DOHH2 (cell line): Measurements from ENCODE around the gene SRGAP1.

Experiments used
- H3F3A ChIP-seq: fragments of 200-600 bp; sonication (generic), shearing (Covaris generic); 2 replicates; pipeline ENCODE4 v1.6.0; 2016; ENCODE audit warnings: antibody characterized with exemption, mild to moderate bottlenecking; ENCODE audit not compliant: control insufficient read depth, insufficient read depth
- H3K27ac ChIP-seq: fragments of 200-600 bp; sonication (generic); 2 replicates; pipeline ENCODE4 v1.5.1; 2014; ENCODE audit warnings: low read depth, mild to moderate bottlenecking, low read length, moderate library complexity
- H3K27me3 ChIP-seq: fragments of 200-600 bp; sonication (generic); 2 replicates; pipeline ENCODE4 v1.6.1; 2014; ENCODE audit warnings: mild to moderate bottlenecking, low read length, mixed read lengths; ENCODE audit not compliant: control insufficient read depth
- H3K36me3 ChIP-seq: fragments of 200-600 bp; sonication (generic); 2 replicates; pipeline ENCODE4 v1.6.1; 2014; ENCODE audit warnings: mild to moderate bottlenecking, low read length, moderate library complexity, mixed read lengths; ENCODE audit not compliant: control insufficient read depth
- H3K4me1 ChIP-seq: fragments of 200-600 bp; sonication (generic); 2 replicates; pipeline ENCODE4 v1.6.1; 2014; ENCODE audit warnings: mild to moderate bottlenecking, low read length, mixed read lengths; ENCODE audit not compliant: control insufficient read depth
- H3K4me2 ChIP-seq: fragments of 200-600 bp; sonication (generic); 2 replicates; pipeline ENCODE4 v1.6.0; 2014; ENCODE audit warnings: mild to moderate bottlenecking, low read length, moderate library complexity
- H3K4me3 ChIP-seq: fragments of 200-600 bp; sonication (generic); 2 replicates; pipeline ENCODE4 v1.5.1; 2014; ENCODE audit warnings: mild to moderate bottlenecking, low read length, mixed read lengths
- H3K79me2 ChIP-seq: fragments of 200-600 bp; sonication (generic); 2 replicates; pipeline ENCODE4 v1.6.1; 2014; ENCODE audit warnings: mild to moderate bottlenecking, low read length, mixed read lengths; ENCODE audit not compliant: control insufficient read depth
- H3K9me2 ChIP-seq: fragments of 200-600 bp; sonication (generic); replicated peaks from 2 replicates; pipeline ENCODE4 v1.6.1; 2014; ENCODE audit warnings: mild to moderate bottlenecking, low read length, mixed read lengths; ENCODE audit not compliant: control insufficient read depth
- H3K9me3 ChIP-seq: fragments of 200-600 bp; sonication (generic); 2 replicates; pipeline ENCODE4 v1.6.1; 2014; ENCODE audit warnings: antibody characterized with exemption, low read length, mixed read lengths; ENCODE audit not compliant: control insufficient read depth, insufficient read depth
- H4K20me1 ChIP-seq: fragments of 200-600 bp; sonication (generic); 2 replicates; pipeline ENCODE4 v1.6.0; 2014; ENCODE audit warnings: low read depth, mild to moderate bottlenecking, antibody characterized with exemption, low read length, moderate library complexity; ENCODE audit not compliant: control insufficient read depth, insufficient read depth
- CTCF ChIP-seq: fragments of 200-600 bp; sonication (generic); IDR thresholded peaks from one replicate; pipeline ENCODE4 v1.5.1; 2014; ENCODE audit warnings: antibody characterized with exemption, mild to moderate bottlenecking, low read depth, low read length; ENCODE audit not compliant: poor library complexity, severe bottlenecking
- EZH2phosphoT487 ChIP-seq: fragments of 200-600 bp; sonication (generic); IDR thresholded peaks from 2 replicates; pipeline ENCODE4 v1.6.1; 2017; ENCODE audit warnings: borderline replicate concordance, mild to moderate bottlenecking, antibody characterized with exemption, low read length, moderate library complexity, mixed read lengths

Gene SRGAP1

GRCh38 chr12:63952995-63953394 is 108.5 kb downstream of the SRGAP1 start:
- Histone ChIP-seq H3K36me3 (no peaks in the 10 kb centered on the region), H3K4me1 (peaks cover 3% of the 10 kb centered on the region), H3K9me3 (no peaks in the 10 kb centered on the region), H3K79me2 (no peaks in the 10 kb centered on the region), H4K20me1 (no peaks in the 10 kb centered on the region), H3K27me3 (no peaks in the 10 kb centered on the region), H3K9me2 (no peaks in the 10 kb centered on the region), H3K27ac (no peak overlapping the region), H3K4me2 (no peak overlapping the region), H3K4me3 (no peak overlapping the region), H3F3A (no peaks in the 10 kb centered on the region)
- TF ChIP-seq CTCF (no peak), EZH2phosphoT487 (no peak)

- TF ChIP-seq CTCF (no peak), EZH2phosphoT487 (no peak)
- H3K4me1 ChIP-seq = peaks cover 3% of the 10 kb centered on the region
- no peak overlapping the region for H3K4me2 ChIP-seq
- H3K36me3 ChIP-seq = no peaks in the 10 kb centered on the region
- H3K79me2 ChIP-seq = no peaks in the 10 kb centered on the region
- no peaks in the 10 kb centered on the region for H4K20me1 ChIP-seq
- H3F3A ChIP-seq = no peaks in the 10 kb centered on the region
- no peak overlapping the region for H3K27ac ChIP-seq
- no peaks in the 10 kb centered on the region for H3K27me3 ChIP-seq
- no peak overlapping the region for H3K4me3 ChIP-seq
- no peaks in the 10 kb centered on the region for H3K9me2 ChIP-seq
- H3K9me3 ChIP-seq = no peaks in the 10 kb centered on the region
Observed at GRCh38 chr12:63955831-63956666, 111.5 kb downstream of the SRGAP1 start.

- Histone ChIP-seq H3F3A (no peaks in the 10 kb centered on the region), H3K9me3 (no peaks in the 10 kb centered on the region), H4K20me1 (no peaks in the 10 kb centered on the region), H3K4me1 (peaks cover 3% of the 10 kb centered on the region), H3K79me2 (no peaks in the 10 kb centered on the region), H3K27ac (no peak overlapping the region), H3K36me3 (no peaks in the 10 kb centered on the region), H3K9me2 (no peaks in the 10 kb centered on the region), H3K4me2 (no peak overlapping the region), H3K4me3 (no peak overlapping the region), H3K27me3 (no peaks in the 10 kb centered on the region)
- TF ChIP-seq EZH2phosphoT487 = no peak
- TF ChIP-seq CTCF = no peak
Observed at GRCh38 chr12:63957496-63957895, 113.0 kb downstream of the SRGAP1 start.
